Measurements from ENCODE around the gene GCNT1. TPM values are rescaled to one million over a fixed set of nuclear protein-coding genes. Genes with fewer than 3 reads are reported as not detected.

The GCNT1 gene
- 0.80 to 3.0 TPM (median 2.6 TPM) in 5 replicates for total RNA-seq (2022; extraction: Qiagen RNA extraction; ENCODE audit: low read depth)

DNA sequence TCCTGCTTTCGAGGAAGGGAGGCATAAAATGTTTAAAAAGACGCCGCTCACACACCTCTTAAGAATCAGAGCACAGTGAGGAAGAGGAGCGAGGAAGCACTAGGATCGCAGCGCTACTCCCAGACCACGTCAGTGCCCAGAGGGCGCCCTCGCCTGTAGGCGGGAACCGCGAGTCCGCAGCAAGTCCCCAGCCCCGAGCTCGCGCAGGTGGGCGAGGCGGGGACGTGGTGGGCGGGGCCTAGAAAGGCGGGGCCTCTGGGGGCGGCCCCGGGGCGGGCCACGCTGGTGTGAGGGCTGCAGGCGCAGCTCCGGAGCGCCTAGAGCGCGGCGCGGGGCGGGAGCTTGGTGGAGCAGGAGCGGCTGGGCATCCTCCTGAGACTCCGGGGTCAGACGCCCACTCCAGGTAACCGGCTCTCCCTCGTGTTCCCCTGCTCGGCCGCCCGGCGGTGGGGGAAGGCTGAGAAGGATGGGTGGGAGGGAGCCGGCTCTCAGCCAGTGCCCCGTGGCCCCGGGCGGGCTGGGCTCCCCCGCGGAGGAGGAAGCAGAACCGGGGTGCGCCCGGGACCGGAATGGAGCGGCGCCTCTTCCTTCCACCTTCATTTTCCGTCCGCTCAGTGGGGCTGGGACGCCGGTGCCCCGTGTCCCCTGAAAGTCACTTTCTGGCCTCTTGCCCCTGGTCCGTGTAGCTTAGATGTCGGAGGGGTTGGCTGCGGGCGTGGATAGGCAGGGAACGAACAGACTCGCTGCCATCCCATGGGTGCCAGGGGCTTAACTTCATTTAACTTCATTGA, at the start of gene GCNT1:
Gene GCNT1, plus strand, starts transcription at position 280 of the 791 bp plus-strand sequence. CDS start 43,200 bp downstream, outside the sequence.

Other genes with a start within 250 kb of the GCNT1 start
- gene RFK, start 64.8 kb upstream of the GCNT1 start, total RNA-seq (2022; extraction: Qiagen RNA extraction; ENCODE audit: low read depth) = 29.3 to 50.0 TPM (median 45.5 TPM) in 5 replicates

Measured in A549 treated with RU486 at 1 μM for 4 hours (cell line).